Muscle layer of duodenum (tissue), 2 donors: ENCODE data around the gene ME2.
"Not testable (repeated sequence)": the region's sequence is repeated elsewhere in the genome, so short reads cannot be mapped to it uniquely, and the experiment has no call there.

Experiments
- H3K27ac ChIP-seq: one replicate; pipeline ENCODE4 v1.7.0; 2013; ENCODE audit warnings: mild to moderate bottlenecking, low read length
- H3K27me3 ChIP-seq: one replicate; pipeline ENCODE4 v1.7.0; 2013; ENCODE audit warnings: low read depth, mild to moderate bottlenecking, control low read depth, low read length
- H3K36me3 ChIP-seq, 2 donors: one replicate each; pipeline ENCODE4 v1.7.0; 2013; ENCODE audit warnings: low read length in 2 of 2, control low read depth in 1 of 2, mild to moderate bottlenecking in 1 of 2; ENCODE audit not compliant: insufficient read depth in 2 of 2, control insufficient read depth in 1 of 2
- H3K4me1 ChIP-seq, 2 donors: one replicate each; pipeline ENCODE4 v1.7.0; 2013; ENCODE audit warnings: low read length in 2 of 2, mild to moderate bottlenecking in 2 of 2, control low read depth in 1 of 2, moderate library complexity in 1 of 2; ENCODE audit not compliant: insufficient read depth in 2 of 2, control insufficient read depth in 1 of 2
- H3K4me3 ChIP-seq, 2 donors: one replicate each; pipeline ENCODE4 v1.7.0; 2013; ENCODE audit warnings: low read length in 2 of 2, low read depth in 1 of 2, mild to moderate bottlenecking in 1 of 2
- H3K9me3 ChIP-seq, 2 donors: one replicate each; pipeline ENCODE4 v1.7.0; 2013; ENCODE audit warnings: low read length in 2 of 2, control low read depth in 1 of 2, mild to moderate bottlenecking in 1 of 2; ENCODE audit not compliant: control insufficient read depth in 1 of 2
- donor health status: healthy.

ME2 gene

GRCh38 chr18:50878345-50879301 is at the start of gene ME2:
TSS of gene ME2 (plus strand) at chr18:50879118. CDS start at chr18:50895821, 16,703 bp downstream.
- H3K4me3 ChIP-seq: peak within 1 kb of the TSS; percentile 88 to 95
- H3K4me1 ChIP-seq: peaks cover 0 to 17% of the 10 kb centered on the region in 2 donors
- H3K27ac ChIP-seq: peak within 1 kb of the TSS; percentile 93
- no peaks in the 10 kb centered on the region for H3K9me3 ChIP-seq
- no peaks in the 10 kb centered on the region for H3K27me3 ChIP-seq
- no peaks in the 10 kb centered on the region for H3K36me3 ChIP-seq

GRCh38 chr18:50829644-50830043 is 49.3 kb upstream of the ME2 start:
- Histone ChIP-seq H3K27ac (no peak overlapping the region), H3K27me3 (no peaks in the 10 kb centered on the region), H3K4me3 (no peak overlapping the region), H3K4me1 (no peaks in the 10 kb centered on the region), H3K9me3 (no peaks in the 10 kb centered on the region), H3K36me3 (no peaks in the 10 kb centered on the region)

- Histone ChIP-seq H3K27me3 (no peaks in the 10 kb centered on the region), H3K27ac (no peak overlapping the region), H3K9me3 (no peaks in the 10 kb centered on the region), H3K4me3 (no peak overlapping the region), H3K36me3 (no peaks in the 10 kb centered on the region), H3K4me1 (no peaks in the 10 kb centered on the region)
Measured at GRCh38 chr18:50830544-50830943, 48.4 kb upstream of the ME2 start.

GRCh38 chr18:50832754-50833153 is 46.2 kb upstream of the ME2 start:
- Histone ChIP-seq H3K27me3 (no peaks in the 10 kb centered on the region), H3K27ac (no peak overlapping the region), H3K4me1 (no peaks in the 10 kb centered on the region)

GRCh38 chr18:50833496-50833895 is 45.4 kb upstream of the ME2 start:
- H3K4me3 ChIP-seq, H3K4me1 ChIP-seq, H3K9me3 ChIP-seq, H3K27ac ChIP-seq, H3K36me3 ChIP-seq, H3K27me3 ChIP-seq: not testable (repeated sequence)

More at GRCh38 chr18:50832754-50833153, 46.2 kb upstream of the ME2 start:
- no peaks in the 10 kb centered on the region for H3K36me3 ChIP-seq
- H3K4me3 ChIP-seq: no peak overlapping the region
- no peaks in the 10 kb centered on the region for H3K9me3 ChIP-seq

- Histone ChIP-seq H3K27me3 (no peaks in the 10 kb centered on the region), H3K4me1 (no peaks in the 10 kb centered on the region), H3K36me3 (no peaks in the 10 kb centered on the region), H3K27ac (no peak overlapping the region), H3K9me3 (no peaks in the 10 kb centered on the region), H3K4me3 (no peak overlapping the region)
Measured at GRCh38 chr18:50836521-50836957, 42.4 kb upstream of the ME2 start.

- no peak overlapping the region for H3K27ac ChIP-seq
- no peak overlapping the region for H3K4me3 ChIP-seq
- H3K9me3 ChIP-seq: no peaks in the 10 kb centered on the region
- H3K27me3 ChIP-seq: no peaks in the 10 kb centered on the region
- no peaks in the 10 kb centered on the region for H3K36me3 ChIP-seq
- H3K4me1 ChIP-seq: no peaks in the 10 kb centered on the region
Measured at GRCh38 chr18:50839341-50839740, 39.6 kb upstream of the ME2 start.

GRCh38 chr18:50839996-50840395 is 38.9 kb upstream of the ME2 start:
- Histone ChIP-seq H3K4me1 (no peaks in the 10 kb centered on the region), H3K27me3 (no peaks in the 10 kb centered on the region), H3K36me3 (no peaks in the 10 kb centered on the region), H3K4me3 (no peak overlapping the region), H3K9me3 (no peaks in the 10 kb centered on the region), H3K27ac (no peak overlapping the region)

GRCh38 chr18:50842846-50843245 is 36.1 kb upstream of the ME2 start:
- Histone ChIP-seq H3K4me3 (no peak overlapping the region), H3K9me3 (no peaks in the 10 kb centered on the region), H3K4me1 (no peaks in the 10 kb centered on the region), H3K27me3 (no peaks in the 10 kb centered on the region), H3K36me3 (no peaks in the 10 kb centered on the region), H3K27ac (no peak overlapping the region)

GRCh38 chr18:50844554-50844953 is 34.4 kb upstream of the ME2 start:
- Histone ChIP-seq H3K27ac (no peak overlapping the region), H3K27me3 (no peaks in the 10 kb centered on the region), H3K36me3 (no peaks in the 10 kb centered on the region), H3K9me3 (no peaks in the 10 kb centered on the region), H3K4me1 (no peaks in the 10 kb centered on the region), H3K4me3 (no peak overlapping the region)

GRCh38 chr18:50844960-50845359 is 34.0 kb upstream of the ME2 start:
- H3K36me3 ChIP-seq: no peaks in the 10 kb centered on the region
- H3K27me3 ChIP-seq: no peaks in the 10 kb centered on the region
- H3K4me3 ChIP-seq: no peak overlapping the region
- no peaks in the 10 kb centered on the region for H3K4me1 ChIP-seq
- no peaks in the 10 kb centered on the region for H3K9me3 ChIP-seq
- no peak overlapping the region for H3K27ac ChIP-seq

GRCh38 chr18:50847192-50847591 is 31.7 kb upstream of the ME2 start:
- Histone ChIP-seq H3K4me3 (no peak overlapping the region), H3K27me3 (no peaks in the 10 kb centered on the region), H3K4me1 (no peaks in the 10 kb centered on the region), H3K9me3 (no peaks in the 10 kb centered on the region), H3K36me3 (no peaks in the 10 kb centered on the region), H3K27ac (no peak overlapping the region)
